A673 (cell line): Measurements from ENCODE around the gene LINC00632. TPM values are rescaled to one million over a fixed set of nuclear protein-coding genes. Genes with fewer than 3 reads are reported as not detected.

Experiments used
- BruUV-seq: library from RNA; stranded (reverse); fragments of 400-500 nt; replicated peaks from 2 replicates; lab custom pipeline; 2021; lab: Mats Ljungman, UMichigan
- CTCF ChIA-PET: fragments of 300-600 bp; sonication (Branson Sonifier 250); formaldehyde crosslinking; loops from one replicate; lab custom pipeline; 2022; ENCODE audit warnings: antibody characterized with exemption; lab: Charles Lee
- POLR2A ChIA-PET: fragments of 300-600 bp; sonication (Branson Sonifier 250); formaldehyde crosslinking; loops from one replicate; lab custom pipeline; 2022; ENCODE audit warnings: antibody characterized with exemption; ENCODE audit not compliant: low non-redundant PET; lab: Charles Lee
- DNase-seq: peaks from one replicate; pipeline ENCODE4 v3.0.0-alpha.2; 2015; ENCODE audit warnings: low spot score
- H3K27ac ChIP-seq: fragments of 200-600 bp; sonication (generic); 2 replicates; pipeline ENCODE4 v1.5.1; 2016; ENCODE audit warnings: mixed run types, low read depth, mild to moderate bottlenecking, mixed read lengths, antibody characterized with exemption, low read length; ENCODE audit not compliant: poor library complexity, severe bottlenecking
- H3K27me3 ChIP-seq: fragments of 200-600 bp; sonication (generic); replicated peaks from 2 replicates; pipeline ENCODE4 v1.6.1; 2017; ENCODE audit warnings: mixed run types, low read depth, mild to moderate bottlenecking, mixed read lengths, antibody characterized with exemption, low read length; ENCODE audit not compliant: insufficient read depth, poor library complexity
- H3K36me3 ChIP-seq: fragments of 200-600 bp; sonication (generic); 2 replicates; pipeline ENCODE4 v1.6.1; 2016; ENCODE audit warnings: mixed run types, mild to moderate bottlenecking, mixed read lengths, antibody characterized with exemption, low read length; ENCODE audit not compliant: insufficient read depth, poor library complexity, severe bottlenecking
- H3K4me1 ChIP-seq: fragments of 200-600 bp; sonication (generic); 2 replicates; pipeline ENCODE4 v1.6.1; 2017; ENCODE audit warnings: mixed run types, mild to moderate bottlenecking, mixed read lengths, antibody characterized with exemption, low read length; ENCODE audit not compliant: insufficient read depth, poor library complexity, severe bottlenecking
- H3K4me3 ChIP-seq: fragments of 200-600 bp; sonication (generic); 2 replicates; pipeline ENCODE4 v1.5.1; 2016; ENCODE audit warnings: low read depth, mixed run types, mild to moderate bottlenecking, mixed read lengths, low read length; ENCODE audit not compliant: poor library complexity, severe bottlenecking
- H3K9me3 ChIP-seq: fragments of 200-600 bp; sonication (generic); 2 replicates; pipeline ENCODE4 v1.6.1; 2016; ENCODE audit warnings: mixed run types, low read depth, mild to moderate bottlenecking, mixed read lengths, antibody characterized with exemption, low read length; ENCODE audit not compliant: poor library complexity, severe bottlenecking
- CTCF ChIP-seq: fragments of 300-800, 200-600 bp; sonication (generic); conservative IDR thresholded peaks from 2 replicates; pipeline ENCODE4 v1.5.1; 2017; ENCODE audit warnings: low read depth, mild to moderate bottlenecking, antibody characterized with exemption, low read length, moderate library complexity, mixed read lengths
- EZH2 ChIP-seq: fragments of 200-600 bp; sonication (generic); IDR thresholded peaks from 2 replicates; pipeline ENCODE4 v1.6.1; 2017; ENCODE audit warnings: borderline replicate concordance, low read depth, mild to moderate bottlenecking, mixed read lengths, antibody characterized with exemption, low read length; ENCODE audit not compliant: poor library complexity, severe bottlenecking
- intact Hi-C: fragments of 100-400 bp; cut with micrococcal nuclease; formaldehyde crosslinking; loops from one replicate; pipeline ENCODE4 v1.10.0; 2022; ENCODE audit not compliant: unreplicated experiment
- total RNA-seq: library from RNA; stranded (reverse); gene quantifications from 2 replicates; pipeline ENCODE4 v1.2.3, GENCODE V29; 2021

LINC00632 gene
- total RNA-seq, 1 experiment from 2014 or later, result 7.5 TPM

- ChIA-PET POLR2A (no interaction called here), CTCF (no interaction called here)
- Histone ChIP-seq H3K27me3 (no peaks in the 10 kb centered on the region), H3K36me3 (no peaks in the 10 kb centered on the region), H3K4me1 (no peaks in the 10 kb centered on the region), H3K4me3 (no peak overlapping the region), H3K9me3 (no peaks in the 10 kb centered on the region), H3K27ac (no peak overlapping the region)
- TF ChIP-seq CTCF (no peak), EZH2 (no peak)
- no peak for DNase-seq
- intact Hi-C loops, result no loop called here
- no TSS peak for BruUV-seq
Observed at GRCh38 chrX:140744085-140744484, 34.5 kb downstream of the LINC00632 start.

- no TSS peak for BruUV-seq
- no peak for TF ChIP-seq CTCF
- TF ChIP-seq EZH2, result no peak
Observed at GRCh38 chrX:140756941-140757340, 47.4 kb downstream of the LINC00632 start.

GRCh38 chrX:140762061-140762460 lies 52.5 kb downstream of the LINC00632 start:
- H3K27ac ChIP-seq, result no peak overlapping the region
- H3K4me1 ChIP-seq, result no peaks in the 10 kb centered on the region
- ChIA-PET POLR2A (no interaction called here), CTCF (interaction anchor here (0.5 kb wide), 1 partner anchor 104 kb away, joined by 7 read pairs; no protein-coding TSS in a partner anchor)
- no peaks in the 10 kb centered on the region for H3K9me3 ChIP-seq
- peaks cover 3% of the 10 kb centered on the region for H3K27me3 ChIP-seq
- TF ChIP-seq CTCF (peak; percentile 84), EZH2 (no peak)
- no peak overlapping the region for H3K4me3 ChIP-seq
- intact Hi-C loops, result no loop called here
- H3K36me3 ChIP-seq, result no peaks in the 10 kb centered on the region
- BruUV-seq, result no TSS peak
- peak; percentile 66 for DNase-seq

More at GRCh38 chrX:140756941-140757340, 47.4 kb downstream of the LINC00632 start:
- Histone ChIP-seq H3K4me1 (no peaks in the 10 kb centered on the region), H3K9me3 (no peaks in the 10 kb centered on the region), H3K27ac (no peak overlapping the region), H3K4me3 (no peak overlapping the region), H3K36me3 (no peaks in the 10 kb centered on the region), H3K27me3 (no peaks in the 10 kb centered on the region)
- POLR2A ChIA-PET, result no interaction called here
- intact Hi-C loops, result no loop called here
- no peak for DNase-seq
- CTCF ChIA-PET, result no interaction called here
